Activated naive CD4-positive, alpha-beta T cell treated with anti-CD3 and anti-CD28 coated beads, Interleukin-2, amount 10 ng/mL, durations not matched to agents 5 hours and 36 hours (primary cell): ENCODE data around the gene CSRP3. TPM values are rescaled to one million over a fixed set of nuclear protein-coding genes. Genes with fewer than 3 reads are reported as not detected.

Experiments used
- total RNA-seq, 2 experiments: library from RNA; stranded (reverse); gene quantifications; one replicate each; pipeline ENCODE4 v1.2.3, GENCODE V29; 2021

Gene CSRP3
- not detected for total RNA-seq

DNA sequence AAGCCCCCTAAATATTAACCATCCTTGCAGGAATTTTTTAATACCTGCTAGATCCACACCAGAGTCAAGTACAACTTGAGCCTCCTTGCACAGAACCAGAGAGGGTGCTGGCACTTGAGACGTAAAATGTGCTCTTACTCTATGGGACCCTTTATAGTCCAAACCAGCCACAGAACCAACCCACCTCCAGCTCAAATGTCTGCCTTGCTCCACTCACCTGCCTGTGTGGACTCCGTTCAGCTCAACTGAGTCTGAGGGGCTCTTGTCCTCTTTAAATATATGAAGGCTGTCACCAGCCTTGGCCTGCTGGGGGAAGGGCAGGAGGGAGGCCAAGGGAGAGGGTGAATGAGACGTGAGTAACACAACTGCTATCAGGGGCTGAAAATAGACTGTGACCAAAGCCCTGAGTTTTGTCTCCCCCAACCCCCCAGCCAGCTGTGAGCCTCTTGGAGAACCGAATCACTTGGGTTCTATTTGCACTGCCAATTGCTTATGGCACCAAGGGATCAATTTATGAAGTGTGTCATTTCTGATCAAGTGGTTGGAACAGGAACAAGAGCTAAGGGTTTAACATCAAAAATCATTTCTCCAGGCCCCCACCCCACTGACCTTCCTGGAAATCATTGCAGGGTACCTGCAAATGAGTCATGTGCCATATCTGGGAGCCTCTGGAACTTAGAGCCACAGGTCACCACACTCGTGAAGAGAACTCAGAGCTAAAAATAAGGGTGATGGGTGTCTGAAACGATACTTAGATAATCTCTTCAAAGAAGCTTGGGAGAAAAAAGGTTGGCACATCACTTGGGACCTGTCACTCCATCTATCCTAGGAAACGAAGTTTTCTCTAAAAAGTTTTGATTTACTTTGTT, at the start of gene CSRP3:
Gene CSRP3, minus strand, starts transcription at position 247 of the 869 bp plus-strand sequence. CDS start 9,535 bp downstream, outside the sequence.

DNA sequence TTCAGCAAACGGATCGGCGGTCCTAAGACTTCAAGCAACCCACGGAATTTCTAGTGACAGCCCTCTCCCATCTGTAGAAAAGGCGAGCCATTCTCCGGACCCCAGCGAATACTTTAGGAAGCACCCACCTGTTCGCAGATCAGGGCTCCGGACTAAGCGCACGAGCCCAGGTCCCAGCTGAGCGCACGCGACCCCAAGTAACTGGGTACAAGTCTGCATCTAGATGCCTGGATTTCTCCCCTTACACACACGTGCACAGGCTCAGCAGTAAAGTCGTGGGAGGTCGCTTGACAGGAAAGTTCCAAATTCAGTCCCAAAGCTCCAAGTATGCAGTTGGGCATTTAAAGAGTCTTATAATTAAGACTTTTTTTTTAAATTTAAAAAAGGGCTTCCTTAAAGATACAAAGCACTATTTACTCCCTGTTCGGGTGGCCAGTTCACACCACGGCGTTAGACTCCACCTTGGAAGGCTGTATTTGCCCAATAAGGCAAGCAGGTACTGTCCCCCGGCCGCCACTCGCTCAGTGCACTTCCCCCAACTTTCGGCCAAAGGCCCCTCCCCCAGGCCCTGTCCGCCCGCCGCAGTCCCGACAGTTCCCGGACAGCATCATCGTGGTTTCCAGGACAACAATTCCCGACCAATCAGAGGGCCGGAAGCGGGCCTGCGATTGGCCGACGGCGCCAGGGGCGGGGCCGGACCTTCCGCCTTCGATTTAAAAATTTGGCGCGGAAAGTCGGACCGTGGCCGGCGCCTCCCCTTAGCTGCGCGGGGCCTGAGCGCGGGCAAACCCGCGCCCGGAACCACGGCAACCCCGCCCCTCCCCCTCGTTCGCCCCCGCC, 38.9 kb upstream of the CSRP3 start, which contains the start of gene E2F8:
Gene E2F8, minus strand, starts transcription at position 526 of the 840 bp plus-strand sequence. CDS start 824 bp downstream, outside the sequence.

Other genes starting within 250 kb of the CSRP3 start
- gene MRGPRX2, start 141.3 kb downstream of the CSRP3 start, total RNA-seq, result not detected
- 10 to 100 TPM; 20.0 to 24.7 TPM for gene ZDHHC13, start 84.8 kb downstream of the CSRP3 start, total RNA-seq
- 10 to 100 TPM; 33.7 to 35.5 TPM for gene E2F8, start 39.0 kb upstream of the CSRP3 start, total RNA-seq